ENCODE measurements around the gene AARS2. TPM values are rescaled to one million over a fixed set of nuclear protein-coding genes. Genes with fewer than 3 reads are reported as not detected.

Gene AARS2
- total and polyA plus RNA-seq, 10 of the 15 experiments (the other 5 are each of a cell fraction or from before 2014, with no cell fraction given) = 0.71 to 18.3 (median 12.7) TPM

GRCh38 chr6:44355640-44356039 lies 42.5 kb upstream of the AARS2 start (continued):
- TF ChIP-seq IRF3 (IDR thresholded peaks at IDR 0.05) = no peak
- no peak for TF ChIP-seq GATAD2B (conservative IDR thresholded peaks at IDR 0.05; ENCODE audit: low read depth)

DNA sequence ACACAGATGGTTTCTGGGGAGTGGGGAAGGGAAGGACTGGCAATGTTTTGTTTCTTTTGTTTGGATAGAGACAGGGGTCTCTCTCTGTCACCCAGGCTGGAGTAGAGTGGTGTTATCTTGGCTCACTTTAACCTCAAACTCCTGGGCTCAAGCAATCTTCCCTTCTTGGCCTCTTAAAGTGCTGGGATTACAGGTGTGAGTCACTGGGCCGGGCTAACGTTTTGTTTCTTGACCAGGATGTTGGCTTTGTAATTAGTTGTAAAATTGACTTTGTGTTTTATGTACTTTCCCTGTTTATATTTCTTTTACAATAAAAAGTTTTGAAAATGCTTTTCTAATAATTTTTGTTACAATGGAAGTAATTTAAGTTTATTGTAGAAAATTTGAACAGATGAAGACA lies 40.2 kb upstream of the AARS2 start:
- Histone ChIP-seq H2AFZ (ENCODE audit: control insufficient read depth, low read depth, low read length) (no peak overlapping the region), H3K27ac (ENCODE audit: control insufficient read depth, insufficient read depth) (no peak overlapping the region), H3K36me3 (ENCODE audit: control insufficient read depth in 2 of 2, insufficient read depth in 2 of 2, low read length in 1 of 2) (no peaks in the 10 kb centered on the region), H3K79me2 (ENCODE audit: control insufficient read depth, insufficient read depth, low read length) (no peaks in the 10 kb centered on the region), H4K20me1 (ENCODE audit: control insufficient read depth, insufficient read depth) (no peaks in the 10 kb centered on the region), H3K4me1 (ENCODE audit: control insufficient read depth, insufficient read depth, low read length) (no peaks in the 10 kb centered on the region), H3K27me3 (replicated peaks in 1 of 2; ENCODE audit: control insufficient read depth in 2 of 2, insufficient read depth in 2 of 2, low read length in 1 of 2) (no peaks in the 10 kb centered on the region; a peak in 1 of 4 replicates), H3K9ac (ENCODE audit: control insufficient read depth, insufficient read depth, low read length) (no peak overlapping the region), H3K4me3 (no peak overlapping the region), H3K4me2 (ENCODE audit: control insufficient read depth, insufficient read depth) (no peak overlapping the region), H3K9me3 (replicated peaks; ENCODE audit: control insufficient read depth, insufficient read depth, low read length) (no peaks in the 10 kb centered on the region; the same call in 2 of the 3 replicates)
- intact Hi-C loops (cut with micrococcal nuclease; ENCODE audit: unreplicated experiment) (no loop called here), in situ Hi-C loops (cut with MboI) (no loop called here)
- no peak for DNase-seq (ENCODE audit: low read depth, low spot score)
- ChIA-PET RAD21 (ENCODE audit: unreplicated experiment) (interaction anchor here (0.6 to 1.3 kb wide), 3 partner anchors 14 to 20 kb away, joined by 3 to 4 read pairs (median 3); no protein-coding TSS in a partner anchor), SMC1A (ENCODE audit: uncharacterized antibody, unreplicated experiment) (interaction anchor here (0.6 kb wide), 1 partner anchor 1248 kb away, joined by 3 read pairs; no protein-coding TSS in a partner anchor), CTCF (interaction anchor here (1.0 kb wide), 2 partner anchors 14 to 16 kb away, joined by 3 to 4 read pairs; no protein-coding TSS in a partner anchor), POLR2A (interaction anchor here (0.6 to 0.7 kb wide), 2 partner anchors 99 to 216 kb away, joined by 3 to 5 read pairs; no protein-coding TSS in a partner anchor)
- no peak for ATAC-seq
- BruUV-seq (replicated peaks) = no TSS peak
- FAIRE-seq = no peak
- TF ChIP-seq SMARCA5 (IDR thresholded peaks at IDR 0.05) = no peak
- WGBS (ENCODE audit: insufficient coverage, insufficient replicate concordance, low lambda C conversion rate, missing lambda C conversion rate) = 5% methylated on average over 2 of the region's 2 CpGs

DNA sequence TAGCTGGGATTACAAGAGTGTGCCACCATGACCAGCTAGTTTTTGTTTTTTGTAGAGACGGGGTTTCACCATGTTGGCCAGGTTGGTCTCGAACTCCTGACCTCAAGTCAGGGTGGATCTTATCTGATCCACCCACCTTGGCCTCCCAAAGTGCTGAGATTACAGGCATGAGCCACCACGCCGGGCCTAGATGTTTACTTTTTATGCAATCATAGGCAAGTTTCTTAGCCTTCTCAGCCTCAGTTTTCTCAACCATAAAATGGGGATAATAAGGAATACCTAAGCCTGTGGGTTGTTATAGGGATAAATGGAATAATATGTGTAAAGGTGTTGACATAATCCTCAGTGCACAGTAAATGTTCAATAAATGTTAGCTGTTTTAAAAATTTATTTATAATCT lies 39.1 kb upstream of the AARS2 start:
- SMC1A ChIA-PET (ENCODE audit: uncharacterized antibody, unreplicated experiment) = interaction anchor here (0.6 to 1.1 kb wide), 3 partner anchors 10 to 267 kb away, joined by 3 read pairs; partner anchors contain the start of gene SPATS1
- FAIRE-seq = no peak
- DNase-seq (ENCODE audit: low read depth, low spot score) = no peak
- Histone ChIP-seq H3K4me1 (ENCODE audit: control insufficient read depth, insufficient read depth, low read length) (no peaks in the 10 kb centered on the region), H3K9me3 (replicated peaks; ENCODE audit: control insufficient read depth, insufficient read depth, low read length) (no peaks in the 10 kb centered on the region; the same call in 2 of the 3 replicates), H4K20me1 (ENCODE audit: control insufficient read depth, insufficient read depth) (no peaks in the 10 kb centered on the region), H2AFZ (ENCODE audit: control insufficient read depth, low read depth, low read length) (no peak overlapping the region), H3K79me2 (ENCODE audit: control insufficient read depth, insufficient read depth, low read length) (no peaks in the 10 kb centered on the region), H3K4me3 (no peak overlapping the region), H3K4me2 (ENCODE audit: control insufficient read depth, insufficient read depth) (no peak overlapping the region), H3K27ac (ENCODE audit: control insufficient read depth, insufficient read depth) (no peak overlapping the region), H3K36me3 (ENCODE audit: control insufficient read depth in 2 of 2, insufficient read depth in 2 of 2, low read length in 1 of 2) (no peaks in the 10 kb centered on the region), H3K27me3 (replicated peaks in 1 of 2; ENCODE audit: control insufficient read depth in 2 of 2, insufficient read depth in 2 of 2, low read length in 1 of 2) (no peaks in the 10 kb centered on the region; a peak in 1 of 4 replicates), H3K9ac (ENCODE audit: control insufficient read depth, insufficient read depth, low read length) (no peak overlapping the region)
- no peak for TF ChIP-seq PAX8 (IDR thresholded peaks at IDR 0.05)
- TF ChIP-seq KAT2A (conservative IDR thresholded peaks at IDR 0.05; ENCODE audit: control insufficient read depth, low read depth, low read length) = no peak
- no peak for TF ChIP-seq RAD51 (IDR thresholded peaks at IDR 0.05)
- TF ChIP-seq, protein P1, sequence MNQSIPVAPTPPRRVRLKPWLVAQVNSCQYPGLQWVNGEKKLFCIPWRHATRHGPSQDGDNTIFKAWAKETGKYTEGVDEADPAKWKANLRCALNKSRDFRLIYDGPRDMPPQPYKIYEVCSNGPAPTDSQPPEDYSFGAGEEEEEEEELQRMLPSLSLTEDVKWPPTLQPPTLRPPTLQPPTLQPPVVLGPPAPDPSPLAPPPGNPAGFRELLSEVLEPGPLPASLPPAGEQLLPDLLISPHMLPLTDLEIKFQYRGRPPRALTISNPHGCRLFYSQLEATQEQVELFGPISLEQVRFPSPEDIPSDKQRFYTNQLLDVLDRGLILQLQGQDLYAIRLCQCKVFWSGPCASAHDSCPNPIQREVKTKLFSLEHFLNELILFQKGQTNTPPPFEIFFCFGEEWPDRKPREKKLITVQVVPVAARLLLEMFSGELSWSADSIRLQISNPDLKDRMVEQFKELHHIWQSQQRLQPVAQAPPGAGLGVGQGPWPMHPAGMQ (IDR thresholded peaks at IDR 0.05; ENCODE audit: borderline replicate concordance) = no peak
- no peak for TF ChIP-seq KDM1A (IDR thresholded peaks at IDR 0.05; ENCODE audit: borderline replicate concordance)
- no peak for TF ChIP-seq ZNF207 (IDR thresholded peaks at IDR 0.05; ENCODE audit: borderline replicate concordance)
- TF ChIP-seq, protein P2, sequence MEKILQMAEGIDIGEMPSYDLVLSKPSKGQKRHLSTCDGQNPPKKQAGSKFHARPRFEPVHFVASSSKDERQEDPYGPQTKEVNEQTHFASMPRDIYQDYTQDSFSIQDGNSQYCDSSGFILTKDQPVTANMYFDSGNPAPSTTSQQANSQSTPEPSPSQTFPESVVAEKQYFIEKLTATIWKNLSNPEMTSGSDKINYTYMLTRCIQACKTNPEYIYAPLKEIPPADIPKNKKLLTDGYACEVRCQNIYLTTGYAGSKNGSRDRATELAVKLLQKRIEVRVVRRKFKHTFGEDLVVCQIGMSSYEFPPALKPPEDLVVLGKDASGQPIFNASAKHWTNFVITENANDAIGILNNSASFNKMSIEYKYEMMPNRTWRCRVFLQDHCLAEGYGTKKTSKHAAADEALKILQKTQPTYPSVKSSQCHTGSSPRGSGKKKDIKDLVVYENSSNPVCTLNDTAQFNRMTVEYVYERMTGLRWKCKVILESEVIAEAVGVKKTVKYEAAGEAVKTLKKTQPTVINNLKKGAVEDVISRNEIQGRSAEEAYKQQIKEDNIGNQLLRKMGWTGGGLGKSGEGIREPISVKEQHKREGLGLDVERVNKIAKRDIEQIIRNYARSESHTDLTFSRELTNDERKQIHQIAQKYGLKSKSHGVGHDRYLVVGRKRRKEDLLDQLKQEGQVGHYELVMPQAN (conservative IDR thresholded peaks at IDR 0.05) = no peak
- no peak for TF ChIP-seq RBBP5 (conservative IDR thresholded peaks at IDR 0.05)
- RAD21 ChIA-PET (ENCODE audit: unreplicated experiment) = interaction anchor here (1.0 to 1.3 kb wide), 2 partner anchors 13 to 19 kb away, joined by 3 read pairs; no protein-coding TSS in a partner anchor
- POLR2A ChIA-PET = no interaction called here
- in situ Hi-C loops (cut with MboI) (no loop called here), intact Hi-C loops (cut with micrococcal nuclease; ENCODE audit: unreplicated experiment) (no loop called here)
- CTCF ChIA-PET = interaction anchor here (1.0 kb wide), 2 partner anchors 13 to 14 kb away, joined by 3 to 4 read pairs; no protein-coding TSS in a partner anchor
- no peak for ATAC-seq
- no TSS peak for BruUV-seq (replicated peaks)
- 38% methylated on average over 4 of the region's 4 CpGs for WGBS (ENCODE audit: insufficient coverage, insufficient replicate concordance, low lambda C conversion rate, missing lambda C conversion rate)
